HCT116 (cell line): ENCODE results near the gene GPR3. TPM values are rescaled to one million over a fixed set of nuclear protein-coding genes. Genes with fewer than 3 reads are reported as not detected.

Source experiments
- ATAC-seq: fragments of 200-7000 bp; cut with Tn5 transposase; 2 replicates; pipeline ENCODE4 v1.9.1; 2020; ENCODE audit warnings: mild to moderate bottlenecking, moderate library complexity
- BruUV-seq: library from RNA; stranded (reverse); fragments of 400-500 nt; replicated peaks from 2 replicates; lab custom pipeline; 2021; lab: Mats Ljungman, UMichigan
- CTCF ChIA-PET: fragments of 300-600 bp; sonication (Branson Sonifier 250); formaldehyde crosslinking; loops from one replicate; lab custom pipeline; 2021; ENCODE audit warnings: antibody characterized with exemption; lab: Charles Lee
- POLR2A ChIA-PET: fragments of 300-600, 350-600 bp; sonication (Branson Sonifier 250); formaldehyde crosslinking; loops from one replicate; lab custom pipeline; 2021; ENCODE audit warnings: antibody characterized with exemption; lab: Charles Lee
- RAD21 ChIA-PET, 2 experiments: fragments of 300-600 bp; sonication (Branson Sonifier 250); formaldehyde crosslinking; loops; one replicate each; lab custom pipeline; 2023; ENCODE audit warnings: low total read pairs in 2 of 2; ENCODE audit not compliant: uncharacterized antibody in 2 of 2, unreplicated experiment in 2 of 2, low non-redundant PET in 1 of 2; lab: Charles Lee
- DNase-seq: peaks from one replicate; pipeline ENCODE4 v3.0.0-alpha.2; 2010; ENCODE audit warnings: low read depth, low spot score
- H2AFZ ChIP-seq: fragments of 200-600 bp; shearing (Covaris generic), sonication (generic); 2 replicates; pipeline ENCODE4 v1.6.1; 2017; ENCODE audit warnings: low read depth, mixed run types, mixed read lengths, antibody characterized with exemption, low read length; ENCODE audit not compliant: poor library complexity, severe bottlenecking
- H3K27ac ChIP-seq: 2 replicates; pipeline ENCODE4 v1.5.1; 2012; ENCODE audit warnings: low read depth, low read length
- H3K27me3 ChIP-seq: fragments of 200-600 bp; sonication (generic); 2 replicates; pipeline ENCODE4 v1.6.1; 2016; ENCODE audit warnings: mixed run types, low read length, mixed read lengths; ENCODE audit not compliant: insufficient read depth
- H3K36me3 ChIP-seq, 2 experiments: fragments of 200-500 bp in 1 of 2; fragments of 200-600 bp in 1 of 2; sonication (Bioruptor generic) in 1 of 2; sonication (generic) in 1 of 2; 2 replicates each; pipeline versions ENCODE4 v1.5.1 to v1.6.1; 2014 to 2016; ENCODE audit warnings: low read length in 2 of 2, inconsistent platforms in 1 of 2, mixed read lengths in 1 of 2, mixed run types in 1 of 2; ENCODE audit not compliant: insufficient read depth in 2 of 2, control insufficient read depth in 1 of 2
- H3K4me1 ChIP-seq, 2 experiments: fragments of 200-600 bp in 1 of 2; sonication (generic) in 1 of 2; 2 replicates each; pipeline versions ENCODE4 v1.5.1 to v1.6.1; 2012 to 2017; ENCODE audit warnings: low read length in 2 of 2, inconsistent platforms in 1 of 2, mild to moderate bottlenecking in 1 of 2, mixed read lengths in 1 of 2, mixed run types in 1 of 2, moderate library complexity in 1 of 2; ENCODE audit not compliant: insufficient read depth in 2 of 2, control insufficient read depth in 1 of 2
- H3K4me2 ChIP-seq: fragments of 200-600 bp; sonication (generic); 2 replicates; pipeline ENCODE4 v1.6.1; 2017; ENCODE audit warnings: mixed run types, low read length, mixed read lengths
- H3K4me3 ChIP-seq, 2 experiments: fragments of 200-600 bp in 1 of 2; sonication (generic) in 1 of 2; replicated peaks in 1 of 2; 2 replicates each; pipeline ENCODE4 v1.5.1; 2011 to 2016; ENCODE audit warnings: low read length in 2 of 2, control low read depth in 1 of 2, low read depth in 1 of 2, mild to moderate bottlenecking in 1 of 2, mixed read lengths in 1 of 2, mixed run types in 1 of 2
- H3K79me2 ChIP-seq: fragments of 200-600 bp; sonication (generic); 2 replicates; pipeline ENCODE4 v1.6.1; 2017; ENCODE audit warnings: mild to moderate bottlenecking, mixed run types, low read length, moderate library complexity, mixed read lengths; ENCODE audit not compliant: insufficient read depth
- H3K9ac ChIP-seq: fragments of 200-600 bp; sonication (generic); 2 replicates; pipeline ENCODE4 v1.6.1; 2016; ENCODE audit warnings: low read length, mixed read lengths
- H3K9me2 ChIP-seq: fragments of 200-600 bp; sonication (generic), shearing (Covaris generic); 2 replicates; pipeline ENCODE4 v1.6.1; 2017; ENCODE audit warnings: mixed run types, mild to moderate bottlenecking, moderate library complexity; ENCODE audit not compliant: insufficient read depth
- H3K9me3 ChIP-seq, 2 experiments: fragments of 200-500 bp in 1 of 2; fragments of 200-600 bp in 1 of 2; sonication (Bioruptor generic) in 1 of 2; sonication (generic) in 1 of 2; 2 replicates each; pipeline ENCODE4 v1.6.1; 2014 to 2017; ENCODE audit warnings: low read length in 2 of 2, mixed read lengths in 2 of 2, inconsistent platforms in 1 of 2, low read depth in 1 of 2, mild to moderate bottlenecking in 1 of 2, mixed run types in 1 of 2, moderate library complexity in 1 of 2; ENCODE audit not compliant: control insufficient read depth in 1 of 2, insufficient read depth in 1 of 2
- H4K20me1 ChIP-seq: fragments of 200-600 bp; sonication (generic), shearing (Covaris generic); 2 replicates; pipeline ENCODE4 v1.6.1; 2017; ENCODE audit warnings: mixed run types, mild to moderate bottlenecking, moderate library complexity; ENCODE audit not compliant: insufficient read depth
- CBX3 ChIP-seq: IDR thresholded peaks from 2 replicates; pipeline ENCODE4 v1.6.1; 2012; ENCODE audit warnings: low read depth
- CEBPB ChIP-seq: IDR thresholded peaks from 2 replicates; pipeline ENCODE4 v1.6.1; 2012; ENCODE audit warnings: low read depth
- EGR1 ChIP-seq: IDR thresholded peaks from 2 replicates; pipeline ENCODE4 v1.6.1; 2012; ENCODE audit warnings: low read depth
- ELF1 ChIP-seq: IDR thresholded peaks from 2 replicates; pipeline ENCODE4 v1.6.1; 2012; ENCODE audit warnings: low read depth, borderline replicate concordance
- EZH2 ChIP-seq: fragments of 200-600 bp; sonication (generic); IDR thresholded peaks from 2 replicates; pipeline ENCODE4 v1.6.1; 2017; ENCODE audit warnings: antibody characterized with exemption, mixed run types
- EZH2phosphoT487 ChIP-seq: fragments of 200-600 bp; IDR thresholded peaks from 2 replicates; pipeline ENCODE4 v1.6.1; 2018; ENCODE audit warnings: antibody characterized with exemption, borderline replicate concordance
- FOSL1 ChIP-seq: IDR thresholded peaks from 2 replicates; pipeline ENCODE4 v1.6.1; 2012; ENCODE audit warnings: low read depth
- JUND ChIP-seq: IDR thresholded peaks from 2 replicates; pipeline ENCODE4 v1.6.1; 2012
- POLR2A ChIP-seq: IDR thresholded peaks from 2 replicates; pipeline ENCODE4 v1.7.0; 2011; ENCODE audit warnings: borderline replicate concordance; ENCODE audit not compliant: insufficient read depth, insufficient read length; ENCODE audit errors: extremely low read depth
- RAD21 ChIP-seq: IDR thresholded peaks from 2 replicates; pipeline ENCODE4 v1.6.1; 2012; ENCODE audit warnings: low read depth, mild to moderate bottlenecking
- SIN3A ChIP-seq: IDR thresholded peaks from 2 replicates; pipeline ENCODE4 v1.6.1; 2012; ENCODE audit warnings: low read depth
- SP1 ChIP-seq: IDR thresholded peaks from 2 replicates; pipeline ENCODE4 v1.6.1; 2012; ENCODE audit warnings: low read depth
- SRF ChIP-seq: IDR thresholded peaks from 2 replicates; pipeline ENCODE4 v1.6.1; 2012; ENCODE audit warnings: low read depth
- TCF7L2 ChIP-seq: IDR thresholded peaks from 2 replicates; pipeline ENCODE4 v1.7.0; 2011; ENCODE audit warnings: borderline replicate concordance, inconsistent platforms; ENCODE audit not compliant: insufficient read depth, insufficient read length; ENCODE audit errors: extremely low read depth
- ZFX ChIP-seq: fragments of 450-650 bp; IDR thresholded peaks from 2 replicates; pipeline ENCODE4 v1.6.1; 2017
- intact Hi-C: fragments of 100-400 bp; cut with micrococcal nuclease; formaldehyde crosslinking; loops from 2 replicates; pipeline ENCODE4 v1.10.0; 2022
- total RNA-seq: library from RNA; stranded (reverse); gene quantifications from one replicate; pipeline ENCODE4 v1.2.1, GENCODE V29; 2021; ENCODE audit not compliant: unreplicated experiment
- TF ChIP-seq, protein P1 (sequence below): IDR thresholded peaks from 2 replicates; pipeline ENCODE4 v1.6.1; 2012
- TF ChIP-seq, protein P2 (sequence below): IDR thresholded peaks from 2 replicates; pipeline ENCODE4 v1.6.1; 2012
- TF ChIP-seq, protein P3 (sequence below), 3 experiments: fragments of 200-600 bp in 1 of 3; sonication (generic) in 1 of 3; IDR thresholded peaks in 2 of 3; conservative IDR thresholded peaks in 1 of 3; 2 replicates each; pipeline ENCODE4 v1.5.1; 2012 to 2017; ENCODE audit warnings: low read depth in 2 of 3, low read length in 2 of 3, antibody characterized with exemption in 1 of 3, borderline replicate concordance in 1 of 3, control low read depth in 1 of 3, mild to moderate bottlenecking in 1 of 3, mixed read lengths in 1 of 3, mixed run types in 1 of 3, moderate library complexity in 1 of 3; ENCODE audit not compliant: insufficient read depth in 1 of 3
- TF ChIP-seq, protein P4 (sequence below): IDR thresholded peaks from 2 replicates; pipeline ENCODE4 v1.6.1; 2012; ENCODE audit warnings: low read depth

GPR3 gene
- total RNA-seq, 1 experiment from 2014 or later = 2.8 TPM

DNA sequence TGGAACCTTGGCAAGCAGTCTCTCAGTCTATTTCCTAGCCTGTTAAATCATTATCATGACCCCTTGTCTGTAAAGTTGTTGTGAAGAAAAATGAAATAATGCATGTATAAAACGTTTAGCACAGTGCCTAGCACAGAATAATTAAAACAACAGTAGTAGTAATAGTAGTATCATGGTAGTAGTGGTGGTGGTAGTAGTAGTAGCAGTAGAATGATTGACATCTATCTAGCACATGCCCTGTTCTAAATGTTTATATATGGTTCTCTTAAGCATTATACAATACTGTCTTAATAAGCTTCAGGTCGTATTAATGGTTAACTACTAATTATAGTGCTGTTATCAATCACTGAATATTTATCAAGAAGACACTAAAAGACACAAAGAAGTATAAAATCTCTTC is 46.7 kb downstream of the GPR3 start:
- H3K4me2 ChIP-seq = no peak overlapping the region
- TF ChIP-seq EZH2 (no peak), ZFX (no peak), TCF7L2 (no peak), EZH2phosphoT487 (no peak), SP1 (no peak), CEBPB (no peak), POLR2A (no peak), ELF1 (no peak), CBX3 (no peak), JUND (no peak), FOSL1 (no peak), EGR1 (no peak), RAD21 (no peak), SRF (no peak), SIN3A (no peak)
- TF ChIP-seq, protein P1, sequence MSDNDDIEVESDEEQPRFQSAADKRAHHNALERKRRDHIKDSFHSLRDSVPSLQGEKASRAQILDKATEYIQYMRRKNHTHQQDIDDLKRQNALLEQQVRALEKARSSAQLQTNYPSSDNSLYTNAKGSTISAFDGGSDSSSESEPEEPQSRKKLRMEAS = no peak
- TF ChIP-seq, protein P2, sequence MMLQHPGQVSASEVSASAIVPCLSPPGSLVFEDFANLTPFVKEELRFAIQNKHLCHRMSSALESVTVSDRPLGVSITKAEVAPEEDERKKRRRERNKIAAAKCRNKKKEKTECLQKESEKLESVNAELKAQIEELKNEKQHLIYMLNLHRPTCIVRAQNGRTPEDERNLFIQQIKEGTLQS = no peak
- TF ChIP-seq, protein P3, sequence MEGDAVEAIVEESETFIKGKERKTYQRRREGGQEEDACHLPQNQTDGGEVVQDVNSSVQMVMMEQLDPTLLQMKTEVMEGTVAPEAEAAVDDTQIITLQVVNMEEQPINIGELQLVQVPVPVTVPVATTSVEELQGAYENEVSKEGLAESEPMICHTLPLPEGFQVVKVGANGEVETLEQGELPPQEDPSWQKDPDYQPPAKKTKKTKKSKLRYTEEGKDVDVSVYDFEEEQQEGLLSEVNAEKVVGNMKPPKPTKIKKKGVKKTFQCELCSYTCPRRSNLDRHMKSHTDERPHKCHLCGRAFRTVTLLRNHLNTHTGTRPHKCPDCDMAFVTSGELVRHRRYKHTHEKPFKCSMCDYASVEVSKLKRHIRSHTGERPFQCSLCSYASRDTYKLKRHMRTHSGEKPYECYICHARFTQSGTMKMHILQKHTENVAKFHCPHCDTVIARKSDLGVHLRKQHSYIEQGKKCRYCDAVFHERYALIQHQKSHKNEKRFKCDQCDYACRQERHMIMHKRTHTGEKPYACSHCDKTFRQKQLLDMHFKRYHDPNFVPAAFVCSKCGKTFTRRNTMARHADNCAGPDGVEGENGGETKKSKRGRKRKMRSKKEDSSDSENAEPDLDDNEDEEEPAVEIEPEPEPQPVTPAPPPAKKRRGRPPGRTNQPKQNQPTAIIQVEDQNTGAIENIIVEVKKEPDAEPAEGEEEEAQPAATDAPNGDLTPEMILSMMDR (IDR thresholded peaks at IDR 0.05 in 2 of 3, conservative IDR thresholded peaks at IDR 0.05 in 1 of 3; ENCODE audit: borderline replicate concordance in 1 of 3, insufficient read depth in 1 of 3, low read depth in 2 of 3, low read length in 2 of 3) = no peak
- TF ChIP-seq, protein P4, sequence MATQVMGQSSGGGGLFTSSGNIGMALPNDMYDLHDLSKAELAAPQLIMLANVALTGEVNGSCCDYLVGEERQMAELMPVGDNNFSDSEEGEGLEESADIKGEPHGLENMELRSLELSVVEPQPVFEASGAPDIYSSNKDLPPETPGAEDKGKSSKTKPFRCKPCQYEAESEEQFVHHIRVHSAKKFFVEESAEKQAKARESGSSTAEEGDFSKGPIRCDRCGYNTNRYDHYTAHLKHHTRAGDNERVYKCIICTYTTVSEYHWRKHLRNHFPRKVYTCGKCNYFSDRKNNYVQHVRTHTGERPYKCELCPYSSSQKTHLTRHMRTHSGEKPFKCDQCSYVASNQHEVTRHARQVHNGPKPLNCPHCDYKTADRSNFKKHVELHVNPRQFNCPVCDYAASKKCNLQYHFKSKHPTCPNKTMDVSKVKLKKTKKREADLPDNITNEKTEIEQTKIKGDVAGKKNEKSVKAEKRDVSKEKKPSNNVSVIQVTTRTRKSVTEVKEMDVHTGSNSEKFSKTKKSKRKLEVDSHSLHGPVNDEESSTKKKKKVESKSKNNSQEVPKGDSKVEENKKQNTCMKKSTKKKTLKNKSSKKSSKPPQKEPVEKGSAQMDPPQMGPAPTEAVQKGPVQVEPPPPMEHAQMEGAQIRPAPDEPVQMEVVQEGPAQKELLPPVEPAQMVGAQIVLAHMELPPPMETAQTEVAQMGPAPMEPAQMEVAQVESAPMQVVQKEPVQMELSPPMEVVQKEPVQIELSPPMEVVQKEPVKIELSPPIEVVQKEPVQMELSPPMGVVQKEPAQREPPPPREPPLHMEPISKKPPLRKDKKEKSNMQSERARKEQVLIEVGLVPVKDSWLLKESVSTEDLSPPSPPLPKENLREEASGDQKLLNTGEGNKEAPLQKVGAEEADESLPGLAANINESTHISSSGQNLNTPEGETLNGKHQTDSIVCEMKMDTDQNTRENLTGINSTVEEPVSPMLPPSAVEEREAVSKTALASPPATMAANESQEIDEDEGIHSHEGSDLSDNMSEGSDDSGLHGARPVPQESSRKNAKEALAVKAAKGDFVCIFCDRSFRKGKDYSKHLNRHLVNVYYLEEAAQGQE = no peak
- H3K27ac ChIP-seq = no peak overlapping the region
- DNase-seq (no peak), ATAC-seq (no peak)
- peaks cover 8 to 37% of the 10 kb centered on the region in 2 experiments for H3K4me1 ChIP-seq
- H3K36me3 ChIP-seq = no peaks in the 10 kb centered on the region
- H3K27me3 ChIP-seq = no peaks in the 10 kb centered on the region
- peaks cover 16% of the 10 kb centered on the region; the same call in 1 of the 2 replicates for H4K20me1 ChIP-seq
- intact Hi-C loops = no loop called here
- ChIA-PET RAD21 (no interaction called here), CTCF (no interaction called here), POLR2A (interaction anchor here (0.9 kb wide), 1 partner anchor 9 kb away, joined by 3 read pairs; no protein-coding TSS in a partner anchor)
- no peak overlapping the region for H2AFZ ChIP-seq
- BruUV-seq = no TSS peak
- H3K9ac ChIP-seq = no peak overlapping the region
- H3K4me3 ChIP-seq = no peak overlapping the region
- H3K9me2 ChIP-seq = no peaks in the 10 kb centered on the region
- no peaks in the 10 kb centered on the region for H3K9me3 ChIP-seq
- peaks cover 80% of the 10 kb centered on the region for H3K79me2 ChIP-seq
